Iris pigment epithelial cell (primary cell): ENCODE results near the gene BAD.
"Not testable (repeated sequence)": the region's sequence is repeated elsewhere in the genome, so short reads cannot be mapped to it uniquely, and the experiment has no call there.

Experiments used
- DNase-seq: peaks from one replicate; pipeline ENCODE4 v3.0.0-alpha.2; 2011; ENCODE audit warnings: low read depth

BAD gene

GRCh38 chr11:64284048-64284961, at the start of gene BAD:
Gene BAD (minus strand): TSS chr11:64284665. CDS start chr11:64284368, 297 bp downstream.
- DNase-seq, result peak; percentile 92

GRCh38 chr11:64333556-64333955, 49.1 kb upstream of the BAD start:
- no peak for DNase-seq

- peak; percentile 93 for DNase-seq
Observed at GRCh38 chr11:64331569-64332371, 47.3 kb upstream of the BAD start.

- no peak for DNase-seq
Observed at GRCh38 chr11:64330888-64331287, 46.4 kb upstream of the BAD start.

GRCh38 chr11:64327993-64328392, 43.5 kb upstream of the BAD start:
- no peak for DNase-seq

- no peak for DNase-seq
Observed at GRCh38 chr11:64327375-64327774, 42.9 kb upstream of the BAD start.

GRCh38 chr11:64324692-64325469, 40.4 kb upstream of the BAD start:
- no peak for DNase-seq

GRCh38 chr11:64323984-64324383, 39.5 kb upstream of the BAD start:
- not testable (repeated sequence) for DNase-seq

GRCh38 chr11:64323373-64323772, 38.9 kb upstream of the BAD start:
- DNase-seq, result no peak

GRCh38 chr11:64322925-64323260, 38.4 kb upstream of the BAD start:
- DNase-seq, result no peak

GRCh38 chr11:64321533-64321932, 37.1 kb upstream of the BAD start:
- no peak for DNase-seq

GRCh38 chr11:64321026-64321425, 36.6 kb upstream of the BAD start:
- no peak for DNase-seq

- DNase-seq, result no peak
Observed at GRCh38 chr11:64320556-64320955, 36.1 kb upstream of the BAD start.

- no peak for DNase-seq
Observed at GRCh38 chr11:64318766-64319761, 34.6 kb upstream of the BAD start.

GRCh38 chr11:64317961-64318765, 33.7 kb upstream of the BAD start, which contains the start of gene PRDX5:
Gene PRDX5 (plus strand): TSS chr11:64318121. CDS start chr11:64318216, 95 bp downstream.
- DNase-seq, result peak; percentile 94

GRCh38 chr11:64317325-64317960, 33.0 kb upstream of the BAD start, which contains the start of gene TRMT112:
Gene TRMT112 (minus strand): TSS chr11:64317559. CDS start chr11:64317526, 33 bp downstream.
- peak; percentile 98 for DNase-seq

- DNase-seq, result no peak
Observed at GRCh38 chr11:64316672-64317324, 32.3 kb upstream of the BAD start.

- not testable (repeated sequence) for DNase-seq
Observed at GRCh38 chr11:64315667-64316526, 31.4 kb upstream of the BAD start.
